Activated CD4-positive, CD25-positive, alpha-beta regulatory T cell (primary cell): ENCODE measurements around the gene FAM162B.
"Not testable (repeated sequence)": the region's sequence is repeated elsewhere in the genome, so short reads cannot be mapped to it uniquely, and the experiment has no call there.

Experiments used
- DNase-seq, 4 experiments: peaks; one replicate each; lab custom pipeline; 2025; lab: John Stamatoyannopoulos, UW

The FAM162B gene

GRCh38 chr6:116726947-116727346 lies 38.6 kb downstream of the FAM162B start:
- DNase-seq, result no peak

- DNase-seq, result no peak
Observed at GRCh38 chr6:116714761-116715160, 50.8 kb downstream of the FAM162B start.

GRCh38 chr6:116714296-116714695 lies 51.2 kb downstream of the FAM162B start:
- no peak for DNase-seq

GRCh38 chr6:116705917-116706316 lies 59.6 kb downstream of the FAM162B start:
- no peak for DNase-seq

- not testable (repeated sequence) for DNase-seq
Observed at GRCh38 chr6:116703888-116704287, 61.6 kb downstream of the FAM162B start.
